COLO829 (cell line): Measurements from ENCODE around the gene FKBP5.
"Not testable (repeated sequence)": the region's sequence is repeated elsewhere in the genome, so short reads cannot be mapped to it uniquely, and the experiment has no call there.

Experiments used
- DNase-seq: peaks from one replicate; pipeline ENCODE4 v3.0.0; 2012; ENCODE audit warnings: low spot score

FKBP5 gene

GRCh38 chr6:35539223-35539622 is 149.5 kb downstream of the FKBP5 start:
- DNase-seq, result no peak

DNA sequence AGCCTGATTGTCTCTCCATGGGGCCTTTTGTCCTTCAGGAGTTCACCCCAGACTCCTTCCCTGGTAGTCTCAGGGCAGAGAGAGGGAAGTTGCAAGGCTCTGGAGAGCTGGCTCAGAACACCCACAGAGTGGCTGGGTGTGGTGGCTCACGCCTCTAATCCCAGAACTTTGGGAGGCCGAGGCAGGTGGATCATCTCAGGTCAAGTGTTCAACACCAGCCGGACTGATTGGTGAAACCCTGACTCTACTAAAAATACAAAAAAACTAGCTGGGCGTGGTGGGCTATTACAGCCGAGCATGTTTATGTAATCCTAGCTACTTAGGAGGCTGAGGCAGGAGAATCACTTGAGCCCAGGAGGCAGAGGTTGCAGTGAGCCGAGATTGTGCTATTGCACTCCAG is 152.9 kb downstream of the FKBP5 start:
- DNase-seq, result not testable (repeated sequence)

GRCh38 chr6:35534407-35535170 is 154.1 kb downstream of the FKBP5 start:
- no peak for DNase-seq

GRCh38 chr6:35533981-35534380 is 154.7 kb downstream of the FKBP5 start:
- no peak for DNase-seq

GRCh38 chr6:35532126-35532525 is 156.6 kb downstream of the FKBP5 start:
- DNase-seq, result no peak

DNA sequence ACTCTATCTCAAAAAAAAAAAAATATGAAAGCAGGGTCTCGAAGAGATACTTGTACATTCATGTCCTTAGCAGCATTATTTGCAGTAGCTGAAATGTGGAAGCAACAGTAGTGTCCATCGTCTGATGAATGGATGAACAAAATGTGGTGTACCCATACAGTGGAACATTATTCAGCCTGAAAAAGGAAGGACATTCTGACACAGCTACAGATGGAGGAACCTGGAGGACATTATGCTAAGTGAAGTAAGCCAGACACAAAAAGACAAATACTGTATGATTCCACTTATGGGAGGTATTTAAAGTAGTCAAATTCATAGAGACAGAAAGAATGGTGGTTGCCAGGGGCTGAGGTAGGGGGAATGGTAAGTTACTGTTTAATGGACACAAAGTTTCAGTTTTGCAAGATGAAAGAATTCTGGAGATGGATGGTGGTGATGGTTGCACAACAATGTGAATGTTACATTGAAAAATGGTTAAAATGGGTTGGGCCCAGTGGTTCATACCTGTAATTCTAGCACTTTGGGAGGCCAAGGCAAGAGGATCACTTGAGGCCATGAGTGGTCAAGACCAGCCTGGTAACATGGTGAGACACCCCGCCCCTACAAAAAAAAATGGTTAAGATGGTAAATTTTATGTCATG is 164.2 kb downstream of the FKBP5 start:
- no peak for DNase-seq
